Adipocyte (in vitro differentiated cells): ENCODE measurements around the gene FCRLB.
"Not testable (repeated sequence)": the region's sequence is repeated elsewhere in the genome, so short reads cannot be mapped to it uniquely, and the experiment has no call there.

ENCODE experiments used
- DNase-seq: peaks from one replicate; pipeline ENCODE4 v3.0.0-alpha.2; 2015; ENCODE audit warnings: low read depth
- H3K27me3 ChIP-seq: replicated peaks from 2 replicates; pipeline ENCODE4 v1.7.0; 2013; ENCODE audit warnings: mild to moderate bottlenecking, low read length, moderate library complexity; ENCODE audit not compliant: control insufficient read depth, insufficient read depth
- H3K36me3 ChIP-seq: 2 replicates; pipeline ENCODE4 v1.7.0; 2013; ENCODE audit warnings: low read length, mild to moderate bottlenecking, moderate library complexity; ENCODE audit not compliant: control insufficient read depth, insufficient read depth, severe bottlenecking
- H3K4me1 ChIP-seq: 2 replicates; pipeline ENCODE4 v1.7.0; 2013; ENCODE audit warnings: mild to moderate bottlenecking, low read length, moderate library complexity; ENCODE audit not compliant: control insufficient read depth, insufficient read depth
- H3K4me3 ChIP-seq: 2 replicates; pipeline ENCODE4 v1.7.0; 2013; ENCODE audit warnings: mild to moderate bottlenecking, low read length, moderate library complexity
- H3K9ac ChIP-seq: 2 replicates; pipeline ENCODE4 v1.7.0; 2013; ENCODE audit warnings: mild to moderate bottlenecking, low read length, moderate library complexity
- H3K9me3 ChIP-seq: 2 replicates; pipeline ENCODE4 v1.7.0; 2013; ENCODE audit warnings: mild to moderate bottlenecking, low read length, moderate library complexity; ENCODE audit not compliant: control insufficient read depth

FCRLB gene

GRCh38 chr1:161721738-161722343, 497 bp downstream of the FCRLB start:
- Histone ChIP-seq H3K4me1 (peaks cover 16% of the 10 kb centered on the region), H3K4me3 (no peak overlapping the region), H3K9me3 (no peaks in the 10 kb centered on the region), H3K36me3 (no peaks in the 10 kb centered on the region), H3K9ac (no peak overlapping the region), H3K27me3 (no peaks in the 10 kb centered on the region)
- DNase-seq = peak; percentile 18

GRCh38 chr1:161722406-161722805, 1.1 kb downstream of the FCRLB start:
- no peaks in the 10 kb centered on the region for H3K27me3 ChIP-seq
- no peak overlapping the region for H3K4me3 ChIP-seq

GRCh38 chr1:161723459-161724141, 2.3 kb downstream of the FCRLB start:
- no peak for DNase-seq
- Histone ChIP-seq H3K9ac (no peak overlapping the region), H3K27me3 (no peaks in the 10 kb centered on the region), H3K9me3 (no peaks in the 10 kb centered on the region), H3K36me3 (no peaks in the 10 kb centered on the region), H3K4me3 (no peak overlapping the region), H3K4me1 (peaks cover 25% of the 10 kb centered on the region)

More at GRCh38 chr1:161722406-161722805, 1.1 kb downstream of the FCRLB start:
- Histone ChIP-seq H3K4me1 (peaks cover 19% of the 10 kb centered on the region), H3K36me3 (no peaks in the 10 kb centered on the region), H3K9me3 (no peaks in the 10 kb centered on the region), H3K9ac (no peak overlapping the region)
- no peak for DNase-seq

DNA sequence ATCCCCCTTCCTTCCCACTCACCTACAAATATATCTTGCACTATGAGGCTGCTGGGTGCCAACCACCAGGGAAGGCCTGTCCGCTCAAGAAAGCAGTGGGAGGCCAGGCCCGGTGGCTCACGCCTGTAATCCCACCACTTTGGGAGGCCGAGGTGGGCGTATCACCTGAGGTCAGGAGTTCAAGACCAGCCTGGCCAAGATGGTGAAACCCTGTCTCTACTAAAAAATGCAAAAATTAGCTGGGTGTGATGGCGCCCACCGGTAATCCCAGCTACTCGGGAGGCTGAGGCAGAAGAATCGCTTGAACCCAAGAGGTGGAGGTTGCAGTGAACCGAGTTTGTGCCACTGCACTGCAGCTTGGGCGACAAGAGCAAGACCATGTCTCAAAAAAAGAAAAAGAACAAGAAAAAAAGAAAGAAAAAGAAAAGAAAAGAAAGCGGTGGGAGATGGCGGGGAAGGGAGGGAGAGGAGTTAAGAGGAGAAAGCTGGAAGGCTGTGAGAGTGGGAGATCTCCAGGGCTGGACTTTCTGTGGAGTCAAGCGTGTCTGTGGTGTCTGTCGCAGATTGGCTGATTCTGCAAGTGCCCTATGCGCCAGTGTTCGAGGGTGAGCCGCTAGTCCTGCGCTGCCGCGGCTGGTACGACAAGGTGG, 4.0 kb downstream of the FCRLB start:
- H3K9me3 ChIP-seq, DNase-seq, H3K36me3 ChIP-seq, H3K27me3 ChIP-seq: not testable (repeated sequence)
- H3K9ac ChIP-seq = peak overlapping the region; percentile 87
- peaks cover 25% of the 10 kb centered on the region for H3K4me1 ChIP-seq
- peak overlapping the region; percentile 83 for H3K4me3 ChIP-seq

DNA sequence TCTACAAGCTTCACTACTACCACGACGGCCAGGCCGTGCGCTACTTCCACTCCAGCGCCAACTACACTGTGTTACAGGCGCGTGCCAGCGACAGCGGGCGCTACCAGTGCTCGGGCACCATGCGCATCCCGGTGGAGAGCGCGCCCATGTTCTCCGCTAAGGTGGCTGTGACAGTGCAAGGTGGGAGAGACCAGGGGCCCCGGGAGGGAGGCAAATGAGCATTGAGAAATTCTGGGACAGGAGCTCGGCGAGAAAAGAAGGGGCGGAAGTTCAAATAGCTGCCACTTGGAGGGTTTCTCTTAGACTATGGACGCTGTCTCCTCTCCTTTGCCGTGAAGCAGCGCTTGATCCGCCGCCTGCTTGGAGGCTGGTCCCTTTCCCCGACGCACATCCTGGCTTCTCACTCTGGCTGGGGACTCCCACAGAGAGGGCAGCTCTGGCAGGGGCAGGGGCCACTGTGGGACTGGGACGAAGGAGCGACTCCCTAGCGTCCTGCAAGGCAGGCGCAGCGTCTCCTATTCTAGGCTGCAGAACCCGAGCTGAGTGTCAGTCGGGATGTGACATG, 4.6 kb downstream of the FCRLB start:
- DNase-seq = peak; percentile 75
- H3K4me1 ChIP-seq = peaks cover 25% of the 10 kb centered on the region
- peak overlapping the region; percentile 87 for H3K9ac ChIP-seq
- H3K36me3 ChIP-seq = no peaks in the 10 kb centered on the region
- H3K9me3 ChIP-seq = no peaks in the 10 kb centered on the region
- no peaks in the 10 kb centered on the region for H3K27me3 ChIP-seq
- H3K4me3 ChIP-seq = peak overlapping the region; percentile 83

DNA sequence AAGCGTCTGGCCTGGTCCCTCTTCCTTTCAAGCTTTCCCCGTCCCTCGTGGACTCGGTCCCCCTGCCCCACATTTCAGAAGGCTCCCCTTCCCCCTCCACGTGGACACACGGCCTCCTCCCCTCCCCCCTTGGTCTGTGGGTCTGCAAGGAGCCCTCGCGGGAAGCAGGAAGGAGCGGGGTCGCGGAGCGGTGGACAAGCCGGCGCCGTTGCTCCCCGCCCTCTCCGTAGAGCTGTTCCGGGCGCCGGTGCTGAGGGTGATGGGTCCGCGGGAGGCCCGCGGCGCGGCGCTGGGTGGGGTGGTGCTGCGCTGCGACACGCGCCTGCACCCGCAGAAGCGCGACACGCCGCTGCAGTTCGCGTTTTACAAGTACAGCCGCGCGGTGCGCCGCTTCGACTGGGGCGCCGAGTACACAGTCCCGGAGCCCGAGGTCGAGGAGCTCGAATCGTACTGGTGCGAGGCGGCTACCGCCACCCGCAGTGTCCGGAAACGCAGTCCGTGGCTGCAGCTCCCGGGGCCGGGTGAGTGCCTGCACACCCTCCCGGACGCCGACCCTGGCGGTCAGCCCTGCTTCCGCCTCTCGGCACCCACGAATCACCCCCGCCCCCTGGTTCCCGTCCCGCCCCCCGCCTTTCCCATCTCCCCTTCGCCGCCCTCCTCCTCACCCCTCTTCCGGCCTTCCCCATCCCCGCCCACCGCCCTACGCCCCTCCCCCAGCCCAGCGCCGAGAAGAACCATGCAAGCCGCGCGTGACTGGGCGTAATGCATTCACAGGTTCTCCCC, 5.3 kb downstream of the FCRLB start:
- Histone ChIP-seq H3K9me3 (no peaks in the 10 kb centered on the region), H3K27me3 (no peaks in the 10 kb centered on the region), H3K9ac (peak overlapping the region; percentile 91), H3K4me3 (peak overlapping the region; percentile 84), H3K36me3 (no peaks in the 10 kb centered on the region), H3K4me1 (peaks cover 21% of the 10 kb centered on the region)
- DNase-seq = peak; percentile 90

DNA sequence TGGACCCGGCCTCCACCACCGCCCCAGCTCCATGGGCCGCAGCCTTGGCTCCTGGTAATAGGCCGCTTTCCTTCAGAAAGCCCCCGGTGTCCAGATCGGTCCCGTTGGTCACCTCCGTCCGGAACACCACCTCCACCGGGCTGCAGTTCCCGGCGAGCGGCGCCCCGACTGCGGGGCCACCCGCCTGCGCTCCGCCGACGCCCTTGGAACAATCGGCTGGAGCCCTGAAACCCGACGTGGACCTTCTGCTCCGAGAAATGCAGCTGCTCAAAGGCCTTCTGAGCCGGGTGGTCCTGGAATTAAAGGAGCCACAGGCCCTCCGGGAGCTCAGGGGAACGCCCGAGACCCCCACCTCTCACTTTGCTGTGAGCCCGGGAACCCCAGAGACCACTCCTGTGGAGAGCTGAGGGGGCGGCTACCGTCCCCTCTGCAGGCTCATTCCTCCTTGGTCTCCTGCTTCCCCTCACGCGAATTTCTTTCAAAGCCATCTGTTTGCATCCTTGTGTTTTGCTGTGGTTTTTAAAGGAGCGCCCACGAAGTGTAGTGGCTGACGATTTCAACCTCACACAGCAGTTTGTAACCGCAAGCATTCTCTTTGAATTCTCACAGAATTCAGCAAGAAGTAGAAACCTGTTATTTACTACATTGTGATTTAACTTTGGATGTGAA, 6.0 kb downstream of the FCRLB start:
- Histone ChIP-seq H3K36me3 (no peaks in the 10 kb centered on the region), H3K27me3 (no peaks in the 10 kb centered on the region), H3K9ac (peak overlapping the region; percentile 91), H3K9me3 (no peaks in the 10 kb centered on the region), H3K4me3 (peak overlapping the region; percentile 84), H3K4me1 (peaks cover 15% of the 10 kb centered on the region)
- peak; percentile 59 for DNase-seq

- Histone ChIP-seq H3K9me3 (no peaks in the 10 kb centered on the region), H3K27me3 (no peaks in the 10 kb centered on the region), H3K9ac (no peak overlapping the region), H3K36me3 (no peaks in the 10 kb centered on the region), H3K4me1 (peaks cover 23% of the 10 kb centered on the region), H3K4me3 (no peak overlapping the region)
- DNase-seq = no peak
Observed at GRCh38 chr1:161728376-161729226, 7.3 kb downstream of the FCRLB start.

DNA sequence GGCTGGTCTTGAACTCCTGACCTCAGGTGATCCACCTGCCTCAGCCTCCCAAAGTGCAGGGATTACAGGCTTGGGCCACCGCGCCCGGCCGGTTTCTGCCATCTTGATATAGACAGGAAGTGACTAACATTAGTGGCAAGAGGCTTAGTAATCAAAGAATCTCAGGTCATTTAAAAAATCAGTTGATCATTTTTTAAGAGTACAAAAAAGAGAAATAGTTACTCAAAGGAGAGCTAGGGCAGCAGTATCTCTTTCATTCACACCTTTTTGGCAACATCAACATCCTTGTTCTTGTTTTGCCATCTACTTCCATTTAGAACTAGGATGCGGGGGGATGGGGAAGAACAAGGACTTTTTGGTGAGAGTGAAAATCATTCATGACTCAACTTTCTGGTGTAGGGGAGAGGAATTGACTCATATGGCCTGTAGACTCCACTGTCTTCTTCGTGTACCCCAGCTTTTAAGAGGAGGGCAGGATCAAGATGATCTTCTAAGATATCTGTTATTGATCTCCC, 8.8 kb downstream of the FCRLB start:
- peaks cover 31% of the 10 kb centered on the region for H3K4me1 ChIP-seq
- no peaks in the 10 kb centered on the region for H3K36me3 ChIP-seq
- no peak overlapping the region for H3K4me3 ChIP-seq
- H3K27me3 ChIP-seq = no peaks in the 10 kb centered on the region
- H3K9me3 ChIP-seq = no peaks in the 10 kb centered on the region
- DNase-seq = no peak
- no peak overlapping the region for H3K9ac ChIP-seq

- Histone ChIP-seq H3K27me3 (no peaks in the 10 kb centered on the region), H3K4me3 (no peak overlapping the region), H3K9ac (no peak overlapping the region), H3K36me3 (no peaks in the 10 kb centered on the region), H3K4me1 (peaks cover 24% of the 10 kb centered on the region), H3K9me3 (no peaks in the 10 kb centered on the region)
- DNase-seq = no peak
Observed at GRCh38 chr1:161731241-161731640, 9.9 kb downstream of the FCRLB start.
